B cell (primary cell): ENCODE measurements around the gene WDR82. TPM values are rescaled to one million over a fixed set of nuclear protein-coding genes. Genes with fewer than 3 reads are reported as not detected.

Source experiments
- ATAC-seq: fragments of 200-7000 bp; cut with Tn5 transposase; one replicate; pipeline ENCODE4 v1.10.0; 2021; ENCODE audit warnings: low read depth, mild to moderate bottlenecking, moderate number of reproducible peaks, moderate library complexity
- CTCF ChIA-PET: fragments of 350-600 bp; sonication (Branson Sonifier 250); formaldehyde crosslinking; loops from one replicate; lab custom pipeline; 2021; ENCODE audit warnings: antibody characterized with exemption, inconsistent platforms; lab: Charles Lee
- POLR2A ChIA-PET: fragments of 350-600 bp; sonication (Branson Sonifier 250); formaldehyde crosslinking; loops from one replicate; lab custom pipeline; 2021; ENCODE audit warnings: antibody characterized with exemption; lab: Charles Lee
- DNase-seq: peaks from one replicate; pipeline ENCODE4 v3.0.0; 2013
- H2AFZ ChIP-seq: 2 replicates; pipeline ENCODE4 v1.6.1; 2012; ENCODE audit warnings: mild to moderate bottlenecking, low read depth, low read length; ENCODE audit not compliant: insufficient read depth, poor library complexity, severe bottlenecking
- H3K27ac ChIP-seq, 2 donors: 1 replicate in 1 of 2; 2 replicates in 1 of 2; pipeline ENCODE4 v1.5.1; 2012 to 2013; ENCODE audit warnings: low read length in 2 of 2, mild to moderate bottlenecking in 2 of 2, moderate library complexity in 1 of 2
- H3K27me3 ChIP-seq, 4 experiments: fragments of 200-600 bp in 1 of 4; sonication (generic) in 1 of 4; replicated peaks in 1 of 4; 1 replicate in 2 of 4; 2 replicates in 2 of 4; pipeline versions ENCODE4 v1.6.1 to v1.7.0; 2013 to 2016; ENCODE audit warnings: low read length in 3 of 4, mild to moderate bottlenecking in 2 of 4, mixed read lengths in 1 of 4, moderate library complexity in 1 of 4; ENCODE audit not compliant: insufficient read depth in 4 of 4, control insufficient read depth in 3 of 4; ENCODE audit errors: control extremely low read depth in 1 of 4
- H3K36me3 ChIP-seq, 2 experiments: replicated peaks in 1 of 2; 1 replicate in 1 of 2; 2 replicates in 1 of 2; pipeline versions ENCODE4 v1.6.1 to v1.7.1; 2013; ENCODE audit warnings: low read length in 1 of 2; ENCODE audit not compliant: insufficient read depth in 2 of 2, control insufficient read depth in 1 of 2; ENCODE audit errors: control extremely low read depth in 1 of 2, extremely low read depth in 1 of 2
- H3K4me1 ChIP-seq, 2 donors: fragments of 200-600 bp in 1 of 2; sonication (generic) in 1 of 2; 1 replicate in 1 of 2; 2 replicates in 1 of 2; pipeline versions ENCODE4 v1.5.1 to v1.6.1; 2013 to 2017; ENCODE audit warnings: low read length in 2 of 2; ENCODE audit not compliant: control insufficient read depth in 2 of 2, insufficient read depth in 2 of 2
- H3K4me2 ChIP-seq: replicated peaks from 2 replicates; pipeline ENCODE3; 2012; ENCODE audit warnings: mild to moderate bottlenecking, low read depth, low read length; ENCODE audit not compliant: poor library complexity, severe bottlenecking
- H3K4me3 ChIP-seq, 5 experiments: fragments of 200-600 bp in 1 of 5; sonication (generic) in 1 of 5; 1 replicate in 3 of 5; 2 replicates in 2 of 5; pipeline versions ENCODE4 v1.5.1 to v1.7.0; 2011 to 2016; ENCODE audit warnings: low read length in 4 of 5, mild to moderate bottlenecking in 4 of 5, low read depth in 2 of 5, control low read depth in 1 of 5, moderate library complexity in 1 of 5; ENCODE audit not compliant: insufficient read depth in 1 of 5; ENCODE audit errors: control extremely low read depth in 1 of 5, extremely low read depth in 1 of 5
- H3K79me2 ChIP-seq: fragments of 200-600 bp; sonication (generic); one replicate; pipeline ENCODE4 v1.6.0; 2016; ENCODE audit warnings: low read length; ENCODE audit not compliant: control insufficient read depth, insufficient read depth
- H3K9ac ChIP-seq: fragments of 200-600 bp; sonication (generic); 2 replicates; pipeline ENCODE4 v1.6.1; 2017; ENCODE audit warnings: mild to moderate bottlenecking, low read length, moderate library complexity
- H3K9me3 ChIP-seq, 3 donors: one replicate each; pipeline versions ENCODE4 v1.6.1 to v1.7.1; 2013; ENCODE audit warnings: low read length in 2 of 3; ENCODE audit not compliant: control insufficient read depth in 2 of 3, insufficient read depth in 1 of 3; ENCODE audit errors: control extremely low read depth in 1 of 3
- H4K20me1 ChIP-seq: 2 replicates; pipeline ENCODE4 v1.6.0; 2012; ENCODE audit warnings: mild to moderate bottlenecking, low read length; ENCODE audit not compliant: insufficient read depth, control insufficient read depth, poor library complexity, severe bottlenecking
- H3K27ac Mint-ChIP-seq: one replicate; pipeline ENCODE4 v1.8.0; 2021; ENCODE audit warnings: mixed read lengths
- H3K27me3 Mint-ChIP-seq: one replicate; pipeline ENCODE4 v1.8.0; 2021; ENCODE audit warnings: mixed read lengths
- H3K4me1 Mint-ChIP-seq: one replicate; pipeline ENCODE4 v1.8.0; 2021; ENCODE audit warnings: mixed read lengths
- H3K4me3 Mint-ChIP-seq: one replicate; pipeline ENCODE4 v1.8.0; 2021; ENCODE audit warnings: mixed read lengths
- H3K9me3 Mint-ChIP-seq: one replicate; pipeline ENCODE4 v1.8.0; 2022; ENCODE audit warnings: mixed read lengths; ENCODE audit not compliant: insufficient read depth
- EZH2 ChIP-seq: IDR thresholded peaks from 2 replicates; pipeline ENCODE4 v1.6.1; 2012; ENCODE audit warnings: borderline replicate concordance, low read depth, mild to moderate bottlenecking, moderate library complexity, low read length; ENCODE audit not compliant: insufficient read depth, poor library complexity, severe bottlenecking
- WGBS: methylation state at CpG from one replicate; pipeline ENCODE4 v1.1.5; 2013; ENCODE audit warnings: missing lambda C conversion rate; ENCODE audit not compliant: insufficient coverage; 5-methylcytosine and 5-hydroxymethylcytosine counted together
- intact Hi-C: fragments of 100-400 bp; cut with micrococcal nuclease; formaldehyde crosslinking; loops from one replicate; pipeline ENCODE4 v1.10.0; 2022
- polyA plus RNA-seq: library from polyadenylated mRNA; depleted of rRNA; stranded (reverse); fragments of >200 nt; gene quantifications from 2 replicates; pipeline ENCODE4 v1.2.3, GENCODE V29; 2012
- total RNA-seq, 2 donors: library from RNA; stranded (reverse); fragments of 120-200 nt in 1 of 2; gene quantifications; 1 replicate in 1 of 2; 2 replicates in 1 of 2; pipeline versions ENCODE4 v1.2.3 to v1.2.4, GENCODE V29; 2013 to 2022
- TF ChIP-seq, protein P1 (sequence below): fragments of 200-600 bp; IDR thresholded peaks from one replicate; pipeline ENCODE4 v1.8.0; 2022; ENCODE audit warnings: antibody characterized with exemption, mild to moderate bottlenecking

The WDR82 gene
- total and polyA plus RNA-seq, 2 donors (not counting 1 experiment from before 2014, with no cell fraction given), result 27.8 to 101 TPM

GRCh38 chr3:52228266-52228665 lies 50.2 kb downstream of the WDR82 start:
- Mint-ChIP-seq H3K27me3 (no peaks in the 10 kb centered on the region), H3K4me1 (peaks cover 61% of the 10 kb centered on the region), H3K9me3 (no peaks in the 10 kb centered on the region), H3K27ac (peak overlapping the region; percentile 99), H3K4me3 (no peak overlapping the region)
- no peak overlapping the region for H3K27ac ChIP-seq
- DNase-seq (no peak), ATAC-seq (no peak)
- no peaks in the 10 kb centered on the region for H3K27me3 ChIP-seq
- peaks cover 34% of the 10 kb centered on the region for H4K20me1 ChIP-seq
- ChIA-PET CTCF (interaction anchor here (1.4 to 18.5 kb wide), 3 partner anchors 6 to 111 kb away, joined by 7 to 237 read pairs (median 135); partner anchors contain the start of gene TLR9), POLR2A (interaction anchor here (1.1 kb wide), 1 partner anchor 60 kb away, joined by 3 read pairs; the partner anchor contains the start of gene GLYCTK)
- H3K4me1 ChIP-seq, result peaks cover 41 to 64% of the 10 kb centered on the region in 2 donors
- TF ChIP-seq, protein P1, sequence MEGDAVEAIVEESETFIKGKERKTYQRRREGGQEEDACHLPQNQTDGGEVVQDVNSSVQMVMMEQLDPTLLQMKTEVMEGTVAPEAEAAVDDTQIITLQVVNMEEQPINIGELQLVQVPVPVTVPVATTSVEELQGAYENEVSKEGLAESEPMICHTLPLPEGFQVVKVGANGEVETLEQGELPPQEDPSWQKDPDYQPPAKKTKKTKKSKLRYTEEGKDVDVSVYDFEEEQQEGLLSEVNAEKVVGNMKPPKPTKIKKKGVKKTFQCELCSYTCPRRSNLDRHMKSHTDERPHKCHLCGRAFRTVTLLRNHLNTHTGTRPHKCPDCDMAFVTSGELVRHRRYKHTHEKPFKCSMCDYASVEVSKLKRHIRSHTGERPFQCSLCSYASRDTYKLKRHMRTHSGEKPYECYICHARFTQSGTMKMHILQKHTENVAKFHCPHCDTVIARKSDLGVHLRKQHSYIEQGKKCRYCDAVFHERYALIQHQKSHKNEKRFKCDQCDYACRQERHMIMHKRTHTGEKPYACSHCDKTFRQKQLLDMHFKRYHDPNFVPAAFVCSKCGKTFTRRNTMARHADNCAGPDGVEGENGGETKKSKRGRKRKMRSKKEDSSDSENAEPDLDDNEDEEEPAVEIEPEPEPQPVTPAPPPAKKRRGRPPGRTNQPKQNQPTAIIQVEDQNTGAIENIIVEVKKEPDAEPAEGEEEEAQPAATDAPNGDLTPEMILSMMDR, result no peak
- no peak for TF ChIP-seq EZH2
- H3K79me2 ChIP-seq, result peaks cover 55% of the 10 kb centered on the region
- H3K9ac ChIP-seq, result no peak overlapping the region
- no peak overlapping the region for H2AFZ ChIP-seq
- H3K36me3 ChIP-seq, result peaks cover 3 to 60% of the 10 kb centered on the region in 2 experiments
- H3K4me3 ChIP-seq, result no peak overlapping the region
- H3K9me3 ChIP-seq, result no peaks in the 10 kb centered on the region
- no peak overlapping the region for H3K4me2 ChIP-seq
- WGBS, result 100% methylated on average over 2 of the region's 10 CpGs
- intact Hi-C loops, result loop anchor here (5.0 to 10.0 kb wide), 2 partner anchors 173 to 229 kb away; partner anchors contain the start of genes DUSP7 and NISCH

DNA sequence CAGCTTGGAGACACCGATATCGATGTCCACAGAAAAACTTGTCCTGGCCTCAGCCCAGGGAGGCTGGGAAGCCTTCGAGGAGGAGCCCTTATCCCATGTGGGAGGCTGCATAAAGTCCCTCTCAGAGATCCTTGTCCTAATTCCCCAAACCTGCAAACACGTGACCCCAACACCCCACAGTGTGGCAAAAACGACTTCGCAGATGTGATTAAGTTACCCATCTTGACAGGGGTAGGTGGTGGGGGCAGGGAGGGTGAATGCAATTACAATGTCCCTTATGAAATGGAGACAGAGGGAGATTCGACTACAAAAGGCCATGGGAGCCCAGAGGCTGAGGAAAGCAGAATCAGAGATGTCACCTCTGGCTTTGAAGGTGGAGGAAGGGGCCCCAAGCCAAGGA lies 50.7 kb downstream of the WDR82 start:
- no peak overlapping the region for H3K4me2 ChIP-seq
- peak overlapping the region; percentile 99 for H3K27ac Mint-ChIP-seq
- H3K27me3 ChIP-seq, result no peaks in the 10 kb centered on the region
- TF ChIP-seq, protein P1, result no peak
- TF ChIP-seq EZH2, result no peak
- ChIA-PET POLR2A (interaction anchor here (3.8 kb wide), 1 partner anchor 10 kb away, joined by 28 read pairs; the partner anchor contains the start of gene TWF2), CTCF (interaction anchor here (1.4 to 12.3 kb wide), 2 partner anchors 57 to 73 kb away, joined by 3 to 265 read pairs; partner anchors contain the start of genes GLYCTK, POC1A and WDR82)
- H3K4me1 Mint-ChIP-seq, result peaks cover 65% of the 10 kb centered on the region
- ATAC-seq (no peak), DNase-seq (no peak)
- no peaks in the 10 kb centered on the region for H3K9me3 ChIP-seq
- peaks cover 42 to 64% of the 10 kb centered on the region in 2 donors for H3K4me1 ChIP-seq
- peaks cover 55% of the 10 kb centered on the region for H3K79me2 ChIP-seq
- H3K27me3 Mint-ChIP-seq, result no peaks in the 10 kb centered on the region
- H3K36me3 ChIP-seq, result peaks cover 3 to 60% of the 10 kb centered on the region in 2 experiments
- intact Hi-C loops, result loop anchor here (5.0 to 10.0 kb wide), 2 partner anchors 173 to 230 kb away; partner anchors contain the start of genes DUSP7 and NISCH
- H2AFZ ChIP-seq, result no peak overlapping the region
- 89% methylated on average over 5 of the region's 7 CpGs for WGBS
- H4K20me1 ChIP-seq, result peaks cover 29% of the 10 kb centered on the region
- no peaks in the 10 kb centered on the region for H3K9me3 Mint-ChIP-seq
- H3K4me3 ChIP-seq, result no peak overlapping the region
- H3K27ac ChIP-seq, result no peak overlapping the region
- H3K4me3 Mint-ChIP-seq, result no peak overlapping the region
- H3K9ac ChIP-seq, result no peak overlapping the region
